Fibroblast of mammary gland (primary cell): ENCODE measurements around the gene CFAP97D2.

ENCODE experiments used
- DNase-seq: peaks from one replicate; pipeline ENCODE4 v3.0.0-alpha.2; 2010; ENCODE audit warnings: low read depth
- H3K4me3 ChIP-seq: 2 replicates; pipeline ENCODE4 v1.5.1; 2011; ENCODE audit warnings: low read depth, mild to moderate bottlenecking, low read length, moderate library complexity; ENCODE audit not compliant: control insufficient read depth
- CTCF ChIP-seq: conservative IDR thresholded peaks from 2 replicates; pipeline ENCODE4 v1.5.1; 2011; ENCODE audit warnings: low read depth, low read length, inconsistent platforms; ENCODE audit not compliant: control insufficient read depth, insufficient read depth

CFAP97D2 gene

GRCh38 chr13:114161028-114161556 lies 18.0 kb upstream of the CFAP97D2 start:
- no peak for TF ChIP-seq CTCF
- no peak for DNase-seq
- no peak overlapping the region for H3K4me3 ChIP-seq

- H3K4me3 ChIP-seq, result no peak overlapping the region
- no peak for TF ChIP-seq CTCF
- DNase-seq, result peak; percentile 41
Measured at GRCh38 chr13:114161644-114162532, 17.2 kb upstream of the CFAP97D2 start.

GRCh38 chr13:114162533-114162922 lies 16.5 kb upstream of the CFAP97D2 start:
- no peak for DNase-seq
- TF ChIP-seq CTCF, result no peak
- H3K4me3 ChIP-seq, result no peak overlapping the region

GRCh38 chr13:114164053-114164452 lies 15.0 kb upstream of the CFAP97D2 start:
- no peak overlapping the region for H3K4me3 ChIP-seq
- no peak for TF ChIP-seq CTCF
- no peak for DNase-seq

- DNase-seq, result no peak
- H3K4me3 ChIP-seq, result no peak overlapping the region
- TF ChIP-seq CTCF, result no peak
Measured at GRCh38 chr13:114164681-114165429, 14.2 kb upstream of the CFAP97D2 start.

GRCh38 chr13:114166381-114167131 lies 12.5 kb upstream of the CFAP97D2 start:
- TF ChIP-seq CTCF, result no peak
- no peak for DNase-seq
- H3K4me3 ChIP-seq, result no peak overlapping the region
